K562 (cell line): ENCODE data around the gene PDLIM5. TPM values are rescaled to one million over a fixed set of nuclear protein-coding genes. Genes with fewer than 3 reads are reported as not detected.

Experiments
- ATAC-seq: fragments of 200-7000 bp; cut with Tn5 transposase; 3 replicates; pipeline ENCODE4 v1.9.1; 2020; ENCODE audit warnings: moderate library complexity
- BruUV-seq: library from RNA; stranded (reverse); fragments of 400-500 nt; replicated peaks from 2 replicates; lab custom pipeline; 2021; lab: Mats Ljungman, UMichigan
- CTCF ChIA-PET: fragments of 300-600 bp; formaldehyde crosslinking; extraction: SDS; loops from one replicate; lab custom pipeline; 2021; ENCODE audit warnings: low intra/inter-chr PET ratio; lab: Yijun Ruan, JAX
- POLR2A ChIA-PET: fragments of 300-600, 350-650 bp; sonication (Branson Sonifier 250); formaldehyde crosslinking; extraction: SDS; loops from one replicate; lab custom pipeline; 2021; ENCODE audit warnings: antibody characterized with exemption, inconsistent platforms; lab: Yijun Ruan, JAX
- DNase-seq, 4 experiments: peaks; one replicate each; pipeline versions ENCODE4 v3.0.0 to v3.0.0-alpha.2; 2011 to 2018; ENCODE audit warnings: low spot score in 3 of 4, mixed read lengths in 3 of 4; ENCODE audit errors: extremely low read depth in 1 of 4
- FAIRE-seq: peaks from 2 replicates; lab custom pipeline; 2011; peaks lifted over from hg19 to GRCh38; lab: Jason Lieb, UNC
- H2AFZ ChIP-seq: 2 replicates; pipeline ENCODE4 v1.6.0; 2011; ENCODE audit warnings: low read depth, low read length, control low read depth, inconsistent platforms
- H3K27ac ChIP-seq: fragments of 200-600 bp; 3 replicates; pipeline ENCODE4 v1.8.0; 2011; ENCODE audit warnings: low read depth, mild to moderate bottlenecking, control low read depth, inconsistent platforms, low read length, moderate library complexity, mixed read lengths; ENCODE audit errors: extremely low read depth
- H3K27me3 ChIP-seq, 2 experiments: fragments of 300-600 bp in 1 of 2; 2 replicates in 1 of 2; 3 replicates in 1 of 2; pipeline versions ENCODE4 v1.6.0 to v1.8.0; 2011; ENCODE audit warnings: inconsistent platforms in 2 of 2, low read length in 2 of 2, mild to moderate bottlenecking in 1 of 2, mixed read lengths in 1 of 2, moderate library complexity in 1 of 2; ENCODE audit not compliant: control insufficient read depth in 2 of 2, insufficient read depth in 2 of 2
- H3K36me3 ChIP-seq: fragments of 300-600 bp; 3 replicates; pipeline ENCODE4 v1.8.0; 2011; ENCODE audit warnings: mild to moderate bottlenecking, low read length, inconsistent platforms; ENCODE audit not compliant: control insufficient read depth, insufficient read depth
- H3K4me1 ChIP-seq, 2 experiments: fragments of 200-600 bp in 1 of 2; replicated peaks in 1 of 2; 2 replicates in 1 of 2; 3 replicates in 1 of 2; pipeline versions ENCODE4 v1.5.1 to v1.8.0; 2011; ENCODE audit warnings: inconsistent platforms in 2 of 2, low read length in 2 of 2, mild to moderate bottlenecking in 1 of 2, mixed read lengths in 1 of 2, moderate library complexity in 1 of 2; ENCODE audit not compliant: control insufficient read depth in 2 of 2, insufficient read depth in 2 of 2
- H3K4me2 ChIP-seq: 2 replicates; pipeline ENCODE4 v1.6.1; 2011; ENCODE audit warnings: low read length, control low read depth, inconsistent platforms, mixed read lengths; ENCODE audit not compliant: insufficient read depth
- H3K4me3 ChIP-seq: fragments of 200-600 bp; sonication (generic), shearing (Covaris generic); 2 replicates; pipeline ENCODE4 v1.5.1; 2016; ENCODE audit warnings: control low read depth, inconsistent platforms
- H3K79me2 ChIP-seq: fragments of 200-600 bp; 3 replicates; pipeline ENCODE4 v1.8.0; 2011; ENCODE audit warnings: low read length, inconsistent platforms; ENCODE audit not compliant: control insufficient read depth, insufficient read depth
- H3K9ac ChIP-seq, 2 experiments: 2 replicates each; pipeline versions ENCODE4 v1.6.0 to v1.6.1; 2011; ENCODE audit warnings: low read depth in 2 of 2, low read length in 2 of 2, control low read depth in 1 of 2, inconsistent platforms in 1 of 2, mild to moderate bottlenecking in 1 of 2, mixed read lengths in 1 of 2; ENCODE audit not compliant: insufficient read depth in 1 of 2
- H3K9me1 ChIP-seq: one replicate; pipeline ENCODE4 v1.6.0; 2011; ENCODE audit warnings: inconsistent platforms, mild to moderate bottlenecking, low read length, moderate library complexity; ENCODE audit not compliant: control insufficient read depth, insufficient read depth
- H3K9me3 ChIP-seq: replicated peaks from 2 replicates; pipeline ENCODE4 v1.5.1; 2011; ENCODE audit warnings: low read depth, low read length, inconsistent platforms; ENCODE audit not compliant: control insufficient read depth, insufficient read depth
- H4K20me1 ChIP-seq: replicated peaks from 2 replicates; pipeline ENCODE4 v1.6.1; 2011; ENCODE audit warnings: low read length, inconsistent platforms, mixed read lengths; ENCODE audit not compliant: control insufficient read depth, insufficient read depth
- SIN3A ChIP-seq, 2 experiments: fragments of 150-350 bp in 1 of 2; IDR thresholded peaks; 2 replicates each; pipeline ENCODE4 v1.6.1; 2011 to 2016; ENCODE audit warnings: borderline replicate concordance in 2 of 2, low read depth in 2 of 2, low read length in 2 of 2, mild to moderate bottlenecking in 2 of 2, moderate library complexity in 2 of 2; ENCODE audit not compliant: control insufficient read depth in 1 of 2
- ZNF282 ChIP-seq: sonication (generic); formaldehyde crosslinking; IDR thresholded peaks from 2 replicates; pipeline ENCODE4 v1.8.1; 2023; ENCODE audit warnings: missing genetic modification reagents
- WGBS: fragments of 100-300 bp; shearing (Covaris generic); methylation state at CpG from one replicate; pipeline ENCODE4 v1.1.6; 2016; ENCODE audit warnings: low coverage, mixed read lengths; ENCODE audit not compliant: insufficient coverage; ENCODE audit errors: missing lambda C conversion rate; 5-methylcytosine and 5-hydroxymethylcytosine counted together
- in situ Hi-C: fragments of 300-500 bp; cut with MboI; formaldehyde crosslinking; loops from 4 replicates; pipeline ENCODE4 v1.15.0; 2018; ENCODE audit warnings: inconsistent platforms, mixed read lengths
- intact Hi-C: fragments of 100-400 bp; cut with micrococcal nuclease; formaldehyde crosslinking; loops from 2 replicates; pipeline ENCODE4 v1.14.2; 2022
- polyA plus RNA-seq, 8 experiments: library from polyadenylated mRNA; depleted of rRNA in 4 of 8; stranded (reverse) in 5 of 8; unstranded in 3 of 8; fragments of >200 nt; fragmentation: Nextera tagmentation in 2 of 8; fragmentation: Illumina TruSeq in 1 of 8; extraction: Ambion mirVana in 2 of 8; extraction: Trizol in 1 of 8; gene quantifications; 2 replicates each; pipeline versions ENCODE4 v1.2.1 to v1.2.3, GENCODE V29; 2011 to 2014; ENCODE audit warnings: inconsistent platforms in 1 of 8, missing spikeins in 1 of 8
- total RNA-seq, 7 experiments: library from RNA; depleted of rRNA in 6 of 7; stranded (reverse); fragments of >200 nt in 6 of 7; fragmentation: Illumina TruSeq in 2 of 7; extraction: Trizol in 2 of 7; gene quantifications; 2 replicates each; pipeline versions ENCODE4 v1.2.1 to v1.2.3, GENCODE V29; 2011 to 2021; ENCODE audit warnings: low replicate concordance in 1 of 7
- TF ChIP-seq, protein P1 (sequence below): sonication (generic); formaldehyde crosslinking; IDR thresholded peaks from 2 replicates; pipeline ENCODE4 v1.8.0; 2022; ENCODE audit warnings: mild to moderate bottlenecking, missing genetic modification reagents

PDLIM5 gene
- total and polyA plus RNA-seq, 9 of the 15 experiments (the other 6 are each of a cell fraction or from before 2014, with no cell fraction given) = 36.9 to 127 (median 62.5) TPM

DNA sequence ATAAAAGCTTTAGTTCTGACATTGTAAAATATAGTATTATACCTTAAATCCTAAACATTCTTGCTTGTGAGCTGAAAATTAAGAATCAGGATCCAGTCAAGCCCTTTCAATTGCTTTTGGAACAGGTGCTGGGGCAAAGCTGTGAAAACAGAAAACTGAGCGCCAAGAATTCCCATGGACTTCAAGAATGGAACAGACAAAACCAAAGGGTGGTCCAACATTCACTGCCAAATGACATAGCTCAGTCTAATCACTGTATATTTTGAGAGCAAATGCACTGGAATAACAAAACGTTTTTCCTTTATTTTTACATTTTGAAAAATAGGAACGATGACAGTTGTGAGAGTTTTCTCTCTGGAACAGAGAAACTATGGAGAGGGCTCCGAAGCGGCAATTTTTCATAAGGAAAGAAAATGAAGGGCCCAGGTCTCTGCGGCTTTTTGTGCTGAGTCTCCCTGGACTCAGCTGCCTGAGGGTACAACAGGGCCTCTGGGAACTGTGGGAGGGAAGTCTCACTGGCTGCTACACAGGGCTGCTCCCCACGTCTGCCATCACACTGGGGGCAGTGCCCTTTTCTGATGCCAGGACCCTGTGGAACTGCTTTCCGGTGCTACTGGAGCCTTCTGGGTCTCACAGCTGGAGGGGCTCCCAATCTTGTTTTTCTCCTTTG is 250.0 kb downstream of the PDLIM5 start:
- whole genome bisulfite sequencing = under 1% methylated on average over 8 of the region's 8 CpGs
- CTCF ChIA-PET = no interaction called here
- Histone ChIP-seq H3K27ac (no peak overlapping the region), H3K9me3 (no peaks in the 10 kb centered on the region), H3K9ac (no peak overlapping the region), H3K79me2 (no peaks in the 10 kb centered on the region), H3K4me3 (no peak overlapping the region), H3K4me2 (no peak overlapping the region), H3K4me1 (no peaks in the 10 kb centered on the region), H4K20me1 (no peaks in the 10 kb centered on the region), H3K27me3 (peaks cover 6 to 8% of the 10 kb centered on the region in 2 experiments; a peak in 3 of 5 replicates), H3K9me1 (no peaks in the 10 kb centered on the region), H3K36me3 (no peaks in the 10 kb centered on the region), H2AFZ (no peak overlapping the region)
- intact Hi-C loops (no loop called here), in situ Hi-C loops (no loop called here)
- no TSS peak for BruUV-seq
- POLR2A ChIA-PET = interaction anchor here (1.4 kb wide), 1 partner anchor 10 kb away, joined by 3 read pairs; no protein-coding TSS in a partner anchor
- no peak for DNase-seq
- no peak for FAIRE-seq
- ATAC-seq = no peak
- TF ChIP-seq, protein P1, sequence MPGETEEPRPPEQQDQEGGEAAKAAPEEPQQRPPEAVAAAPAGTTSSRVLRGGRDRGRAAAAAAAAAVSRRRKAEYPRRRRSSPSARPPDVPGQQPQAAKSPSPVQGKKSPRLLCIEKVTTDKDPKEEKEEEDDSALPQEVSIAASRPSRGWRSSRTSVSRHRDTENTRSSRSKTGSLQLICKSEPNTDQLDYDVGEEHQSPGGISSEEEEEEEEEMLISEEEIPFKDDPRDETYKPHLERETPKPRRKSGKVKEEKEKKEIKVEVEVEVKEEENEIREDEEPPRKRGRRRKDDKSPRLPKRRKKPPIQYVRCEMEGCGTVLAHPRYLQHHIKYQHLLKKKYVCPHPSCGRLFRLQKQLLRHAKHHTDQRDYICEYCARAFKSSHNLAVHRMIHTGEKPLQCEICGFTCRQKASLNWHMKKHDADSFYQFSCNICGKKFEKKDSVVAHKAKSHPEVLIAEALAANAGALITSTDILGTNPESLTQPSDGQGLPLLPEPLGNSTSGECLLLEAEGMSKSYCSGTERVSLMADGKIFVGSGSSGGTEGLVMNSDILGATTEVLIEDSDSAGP = no peak
- TF ChIP-seq ZNF282 (CRISPR knock-in tag) = no peak
- 0 out of 4 replicates have a peak, but pooled peaks of 1 of the 2 experiments have one; percentile 17 for TF ChIP-seq SIN3A (IDR thresholded peaks at IDR 0.05; ENCODE audit: borderline replicate concordance in 2 of 2, control insufficient read depth in 1 of 2, low read depth in 2 of 2, low read length in 2 of 2)
